GM12865 (cell line): ENCODE data around the gene MPPED1.

Experiments used
- DNase-seq: peaks from one replicate; pipeline ENCODE4 v3.0.0; 2010; ENCODE audit warnings: low read depth
- H3K4me3 ChIP-seq: 2 replicates; pipeline ENCODE4 v1.5.1; 2011; ENCODE audit warnings: mild to moderate bottlenecking, low read depth, low read length, control low read depth
- TF ChIP-seq, protein P1 (sequence below): IDR thresholded peaks from 2 replicates; pipeline ENCODE4 v1.5.1; 2011; ENCODE audit warnings: low read length, control low read depth, low read depth, inconsistent platforms; ENCODE audit not compliant: insufficient read depth; ENCODE audit errors: missing control alignments

The MPPED1 gene

GRCh38 chr22:43475549-43476076 lies 63.8 kb downstream of the MPPED1 start:
- TF ChIP-seq, protein P1, sequence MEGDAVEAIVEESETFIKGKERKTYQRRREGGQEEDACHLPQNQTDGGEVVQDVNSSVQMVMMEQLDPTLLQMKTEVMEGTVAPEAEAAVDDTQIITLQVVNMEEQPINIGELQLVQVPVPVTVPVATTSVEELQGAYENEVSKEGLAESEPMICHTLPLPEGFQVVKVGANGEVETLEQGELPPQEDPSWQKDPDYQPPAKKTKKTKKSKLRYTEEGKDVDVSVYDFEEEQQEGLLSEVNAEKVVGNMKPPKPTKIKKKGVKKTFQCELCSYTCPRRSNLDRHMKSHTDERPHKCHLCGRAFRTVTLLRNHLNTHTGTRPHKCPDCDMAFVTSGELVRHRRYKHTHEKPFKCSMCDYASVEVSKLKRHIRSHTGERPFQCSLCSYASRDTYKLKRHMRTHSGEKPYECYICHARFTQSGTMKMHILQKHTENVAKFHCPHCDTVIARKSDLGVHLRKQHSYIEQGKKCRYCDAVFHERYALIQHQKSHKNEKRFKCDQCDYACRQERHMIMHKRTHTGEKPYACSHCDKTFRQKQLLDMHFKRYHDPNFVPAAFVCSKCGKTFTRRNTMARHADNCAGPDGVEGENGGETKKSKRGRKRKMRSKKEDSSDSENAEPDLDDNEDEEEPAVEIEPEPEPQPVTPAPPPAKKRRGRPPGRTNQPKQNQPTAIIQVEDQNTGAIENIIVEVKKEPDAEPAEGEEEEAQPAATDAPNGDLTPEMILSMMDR: no peak
- DNase-seq: no peak
- no peak overlapping the region for H3K4me3 ChIP-seq

GRCh38 chr22:43476341-43476740 lies 64.5 kb downstream of the MPPED1 start:
- H3K4me3 ChIP-seq: no peak overlapping the region
- TF ChIP-seq, protein P1: no peak
- peak; percentile 10 for DNase-seq

DNA sequence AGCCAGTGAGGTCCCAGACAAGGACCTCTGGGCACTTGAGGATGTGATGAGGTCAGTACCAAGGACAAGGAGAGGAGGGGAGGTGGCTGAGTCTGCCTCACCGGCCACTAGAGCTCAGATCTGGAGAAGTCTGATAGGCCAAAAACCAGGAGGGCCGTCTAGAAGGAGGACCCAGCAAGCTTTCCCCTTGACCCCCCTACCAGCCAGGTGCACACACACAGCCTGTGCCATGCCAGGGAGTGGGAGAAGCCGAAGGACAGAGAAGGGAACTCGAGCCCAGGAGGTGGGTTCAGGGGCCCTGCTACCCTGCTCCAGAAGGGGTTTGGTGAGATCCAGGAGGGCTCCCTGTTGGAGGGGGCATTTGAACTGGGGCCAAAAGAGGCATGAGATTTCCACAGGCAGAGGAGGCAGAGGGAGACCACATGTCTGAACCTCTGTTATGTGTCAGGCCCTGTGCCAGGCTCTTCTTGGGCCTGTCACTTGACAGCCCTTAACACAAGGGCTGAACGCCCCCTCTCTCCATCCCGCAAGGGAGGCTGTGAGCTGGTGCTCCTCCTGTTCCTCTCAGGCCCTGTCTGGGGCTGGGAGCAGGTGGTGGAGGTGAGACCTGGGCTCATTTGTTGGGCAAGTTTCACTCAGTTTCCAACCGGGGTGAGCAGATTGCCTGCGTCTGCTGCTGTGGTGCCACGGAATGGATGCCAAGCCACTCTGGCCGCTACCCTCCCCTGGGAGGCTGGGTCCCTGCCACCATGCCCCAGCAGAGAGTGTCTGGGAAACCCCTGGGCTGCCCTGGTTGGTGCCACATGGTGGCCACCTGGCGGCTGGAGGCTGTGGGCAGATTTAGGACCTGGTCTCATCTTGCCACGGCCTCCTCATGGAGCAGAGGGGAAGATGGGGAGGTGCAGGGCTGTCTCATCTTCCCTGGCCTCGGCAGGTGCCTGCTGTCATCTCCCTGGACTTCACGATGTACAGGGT lies 65.2 kb downstream of the MPPED1 start:
- TF ChIP-seq, protein P1: no peak
- no peak overlapping the region for H3K4me3 ChIP-seq
- DNase-seq: no peak

DNA sequence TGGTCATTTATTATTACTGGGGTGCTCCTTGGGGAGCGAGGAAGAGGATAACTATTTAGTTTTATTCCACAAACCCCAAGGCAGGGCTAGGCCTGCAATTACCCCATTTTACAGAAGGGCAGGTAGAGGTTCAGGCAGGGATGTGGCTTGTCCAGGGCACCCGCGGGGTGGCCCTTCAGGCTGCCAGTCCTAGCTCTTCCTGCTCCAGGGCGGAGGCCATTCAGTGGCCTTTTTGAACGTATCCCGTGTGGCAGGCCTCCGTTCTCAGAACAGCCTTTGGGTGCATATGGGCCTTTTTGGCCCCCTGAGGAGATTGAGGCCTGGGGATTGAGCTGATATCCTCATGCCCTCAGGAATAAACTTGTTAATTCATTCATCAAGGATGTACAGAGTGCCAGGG lies 66.2 kb downstream of the MPPED1 start:
- DNase-seq: no peak
- TF ChIP-seq, protein P1: no peak
- no peak overlapping the region for H3K4me3 ChIP-seq

DNA sequence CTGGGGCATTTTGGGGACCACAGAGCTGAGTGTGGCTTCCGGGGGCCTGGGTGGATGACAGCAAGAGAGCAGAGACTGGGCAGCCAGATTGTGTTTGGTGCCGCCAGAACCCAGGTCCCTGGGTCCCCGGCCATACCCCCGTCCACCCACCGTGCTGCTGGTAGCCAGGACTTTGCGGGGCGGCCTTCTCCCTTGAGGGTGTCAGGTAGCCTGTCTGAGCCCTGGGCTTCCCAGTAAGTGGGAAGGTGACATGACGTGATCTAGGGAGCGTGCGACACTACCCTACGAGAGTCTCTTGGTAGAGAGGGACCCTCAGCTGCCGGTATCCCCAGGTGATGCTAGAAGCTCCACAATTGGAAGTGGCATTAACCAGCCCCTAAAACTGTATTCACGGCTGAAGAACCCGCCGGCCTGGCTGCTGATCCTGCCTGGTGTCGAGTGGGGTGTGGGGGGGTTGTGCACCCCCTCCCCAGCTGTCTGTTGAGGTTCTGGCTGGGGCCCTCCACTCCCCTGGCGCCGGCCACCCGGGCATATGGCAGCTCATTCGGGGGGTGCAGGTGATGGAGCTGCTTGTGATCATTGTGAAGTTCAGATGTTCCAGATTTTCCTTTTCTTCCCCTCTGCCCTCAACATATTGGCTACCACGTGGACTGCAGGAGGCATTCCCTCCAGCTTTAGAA lies 66.9 kb downstream of the MPPED1 start:
- no peak for DNase-seq
- H3K4me3 ChIP-seq: no peak overlapping the region
- TF ChIP-seq, protein P1: no peak

DNA sequence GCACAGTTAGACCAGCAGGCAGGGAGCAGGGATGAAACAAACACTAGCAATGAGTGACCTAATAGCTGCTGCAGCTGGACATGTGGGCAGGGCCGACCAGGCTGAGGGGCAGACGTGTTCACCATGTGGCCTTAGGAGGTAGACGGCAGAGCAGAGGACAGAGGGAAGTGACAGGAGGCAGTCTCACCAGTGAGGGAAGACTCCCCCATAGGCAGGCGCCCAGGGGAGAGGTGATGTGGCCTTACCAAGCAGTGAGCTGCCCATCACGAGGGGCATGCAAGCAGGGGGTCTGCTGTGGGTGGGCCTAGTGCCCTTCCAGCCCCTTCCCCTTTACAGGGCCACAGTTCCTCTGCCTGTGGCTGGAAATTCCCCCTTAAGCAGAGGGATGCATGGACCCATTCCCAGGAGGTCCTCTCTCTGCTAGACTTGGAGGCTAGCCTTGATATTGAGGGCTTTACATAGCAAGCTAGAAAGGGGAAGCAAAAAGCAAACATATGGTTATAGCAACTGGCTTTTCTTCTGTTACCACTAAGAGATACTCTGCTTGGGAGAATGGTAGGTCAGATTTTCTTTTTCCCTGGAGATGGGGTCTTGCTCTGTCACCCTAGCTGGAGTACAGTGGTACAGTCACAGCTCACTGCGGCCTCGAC lies 67.6 kb downstream of the MPPED1 start:
- no peak overlapping the region for H3K4me3 ChIP-seq
- DNase-seq: no peak
- TF ChIP-seq, protein P1: no peak
